ENCODE results near the gene SPIB.
"Not testable (repeated sequence)": the region's sequence is repeated elsewhere in the genome, so short reads cannot be mapped to it uniquely, and the experiment has no call there.

SPIB gene

DNA sequence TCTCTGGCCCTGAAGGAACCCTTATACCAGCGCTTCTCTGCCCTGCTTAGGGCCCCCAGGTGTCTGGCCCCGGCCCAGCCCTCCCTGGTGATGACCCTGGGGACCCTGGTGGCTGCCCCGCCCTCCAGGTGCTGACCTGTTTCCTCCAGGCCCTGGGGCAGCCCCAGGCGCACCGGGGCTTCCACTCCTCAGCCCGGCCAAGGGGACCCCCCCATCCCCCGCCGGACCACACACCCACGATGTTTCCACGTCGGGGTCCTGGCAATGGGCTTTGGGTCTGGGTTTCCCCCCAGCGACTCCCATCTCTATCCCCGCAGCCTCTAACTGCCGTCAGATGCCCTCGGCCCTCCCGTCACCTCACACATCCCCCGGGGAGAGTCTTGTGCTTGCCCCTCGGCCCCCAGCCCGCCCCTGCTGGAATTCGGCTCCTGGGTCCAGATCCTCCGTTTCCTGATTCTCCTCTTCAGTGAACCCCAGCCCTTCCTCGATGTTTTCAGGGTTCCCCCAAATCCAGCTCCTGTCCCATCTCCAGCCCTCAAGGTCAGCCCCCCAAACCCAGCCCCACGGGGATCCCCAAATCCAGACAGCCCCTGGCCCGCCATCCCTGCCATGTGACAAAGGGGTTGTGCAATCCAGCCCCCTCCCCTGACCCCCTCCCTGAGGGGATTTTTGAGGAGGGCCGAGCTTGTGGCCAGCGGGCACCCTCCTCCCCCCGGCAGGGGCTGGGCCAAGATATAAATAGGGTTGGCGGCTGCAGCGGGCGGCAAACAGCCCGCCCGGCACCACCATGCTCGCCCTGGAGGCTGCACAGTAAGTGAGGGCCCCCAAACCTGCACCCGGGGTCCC is at the start of gene SPIB:
Gene SPIB (plus strand): TSS at position 763 of the 846 bp plus-strand sequence. CDS start 25 bp downstream, at position 788.
- no peak for DNase-seq

GRCh38 chr19:50371914-50372475 is 46.7 kb upstream of the SPIB start:
- no peak for DNase-seq

GRCh38 chr19:50376166-50377050 is 42.3 kb upstream of the SPIB start, which contains the start of gene NR1H2:
Gene NR1H2, plus strand, starts transcription at chr19:50376457. Its CDS starts 1,149 bp downstream, at chr19:50377606.
- DNase-seq, result peak; percentile 73 to 92 (median 90)

DNA sequence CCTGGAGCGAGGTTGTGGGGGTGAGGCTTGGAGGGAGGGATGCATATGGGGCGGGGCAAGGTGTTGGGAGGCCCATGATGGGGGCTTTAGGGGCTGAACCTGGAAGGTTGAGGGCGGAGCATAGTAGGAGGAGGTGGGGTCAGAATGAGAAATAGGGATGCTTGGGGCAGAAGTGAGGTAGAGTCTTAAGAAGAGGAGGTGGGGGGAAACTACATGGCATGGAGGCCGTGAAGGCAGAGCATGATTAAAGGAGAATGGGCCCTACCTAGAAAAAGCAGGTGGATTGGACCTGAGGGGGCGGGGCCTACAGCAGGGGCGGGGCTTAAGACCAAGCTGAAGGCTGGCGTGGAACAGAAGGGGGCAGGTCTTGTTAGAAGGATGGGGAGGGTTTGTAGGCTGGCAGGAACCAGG is 41.7 kb upstream of the SPIB start:
- DNase-seq, result peak in 1 of 4 experiments; percentile 50

DNA sequence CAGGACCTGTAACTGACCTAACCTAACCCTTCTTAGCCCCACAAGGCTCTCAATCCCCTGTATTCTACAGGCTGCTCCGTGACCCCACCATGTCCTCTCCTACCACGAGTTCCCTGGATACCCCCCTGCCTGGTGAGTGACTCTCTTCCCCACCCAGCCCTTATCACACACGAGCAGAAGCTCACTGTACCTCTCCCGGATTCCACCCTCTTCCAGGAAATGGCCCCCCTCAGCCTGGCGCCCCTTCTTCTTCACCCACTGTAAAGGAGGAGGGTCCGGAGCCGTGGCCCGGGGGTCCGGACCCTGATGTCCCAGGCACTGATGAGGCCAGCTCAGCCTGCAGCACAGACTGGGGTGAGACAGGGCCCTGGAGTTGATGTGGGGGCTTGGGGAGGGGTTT is 41.2 kb upstream of the SPIB start:
- DNase-seq, result no peak

- DNase-seq, result no peak
Observed at GRCh38 chr19:50378169-50378862, 40.4 kb upstream of the SPIB start.

- DNase-seq, result no peak
Observed at GRCh38 chr19:50378863-50379236, 39.9 kb upstream of the SPIB start.

- no peak for DNase-seq
Observed at GRCh38 chr19:50379602-50380001, 39.1 kb upstream of the SPIB start.

DNA sequence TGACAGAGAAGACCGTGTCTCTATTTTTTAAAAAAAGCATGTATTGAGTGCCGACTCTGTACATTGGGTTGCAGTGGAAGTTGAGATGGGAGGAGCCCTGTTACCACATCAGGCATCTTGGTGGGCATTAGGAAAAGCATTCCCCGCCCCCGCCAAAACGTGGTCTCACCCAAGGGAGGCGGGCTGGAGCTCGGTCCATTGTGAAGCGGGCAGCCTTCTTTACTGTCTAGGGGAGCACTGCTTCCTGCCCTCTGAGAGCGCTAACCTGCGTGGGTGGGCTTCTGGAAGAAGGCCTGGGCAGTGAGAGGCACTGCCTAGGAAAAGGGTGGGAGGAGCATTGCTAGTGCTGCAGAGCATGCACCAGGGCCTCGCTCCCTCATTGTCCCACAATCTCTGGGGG is 38.6 kb upstream of the SPIB start:
- DNase-seq, result no peak

DNA sequence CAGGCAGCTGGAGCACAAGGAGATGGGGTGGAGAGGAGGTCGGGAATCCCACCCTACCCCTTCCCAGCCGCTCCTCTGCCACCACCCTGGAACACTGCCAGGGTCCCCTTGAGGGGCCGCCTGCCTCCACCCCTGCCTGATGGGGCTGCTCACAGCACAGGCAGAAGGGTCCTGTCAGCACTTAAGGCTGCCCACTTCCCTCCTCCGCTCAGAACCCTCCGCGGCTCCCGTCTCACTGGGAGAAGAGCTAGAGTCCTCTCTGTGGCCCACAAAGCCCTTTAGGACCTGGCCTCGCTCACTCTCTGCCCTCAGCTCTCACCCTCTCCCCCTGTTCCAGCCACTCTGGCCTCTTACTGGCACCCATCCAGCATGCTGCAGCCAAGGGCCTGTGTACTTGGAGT is 38.0 kb upstream of the SPIB start:
- DNase-seq, result no peak

GRCh38 chr19:50381881-50382729 is 36.6 kb upstream of the SPIB start:
- no peak for DNase-seq

DNA sequence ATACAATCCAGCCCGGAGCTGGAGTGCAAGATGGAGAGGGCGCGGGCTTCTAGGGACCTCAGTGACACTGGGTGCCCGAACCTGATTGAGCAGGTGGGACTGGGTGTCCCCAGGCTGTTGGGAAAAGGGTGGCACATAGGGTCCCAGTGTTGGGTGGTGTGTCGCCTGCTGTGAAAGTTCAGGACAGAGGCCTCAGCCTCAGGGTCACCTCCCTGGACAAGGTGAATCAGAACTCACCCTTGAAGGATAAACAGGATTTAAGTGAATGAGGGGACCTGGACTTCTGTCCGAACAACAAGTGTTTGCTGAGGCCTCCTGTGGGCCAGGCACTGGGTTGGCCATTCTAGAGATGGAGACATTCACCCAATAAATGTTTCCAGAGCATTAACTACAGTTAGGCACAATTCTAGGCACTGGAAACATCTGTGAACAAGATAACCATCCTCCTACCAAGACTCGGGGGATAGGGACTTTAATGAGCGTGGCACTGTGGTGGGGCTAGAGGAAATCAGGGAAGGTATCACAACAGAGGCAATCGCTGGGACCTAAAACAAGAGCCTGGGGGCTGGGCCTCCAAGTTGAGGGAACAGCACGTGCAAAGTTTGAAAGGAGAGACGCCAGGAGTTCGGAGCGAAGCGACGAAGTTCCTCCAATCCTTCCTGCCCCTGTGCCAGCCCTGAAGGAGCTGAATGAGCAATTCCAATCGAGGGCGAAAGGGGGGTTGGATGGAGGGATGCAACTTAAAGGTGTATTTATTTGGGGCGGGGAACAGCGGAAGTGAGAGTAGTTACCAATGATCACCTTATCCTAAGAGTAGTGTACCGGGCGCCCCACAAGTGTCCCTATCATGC is 35.5 kb upstream of the SPIB start:
- no peak for DNase-seq

DNA sequence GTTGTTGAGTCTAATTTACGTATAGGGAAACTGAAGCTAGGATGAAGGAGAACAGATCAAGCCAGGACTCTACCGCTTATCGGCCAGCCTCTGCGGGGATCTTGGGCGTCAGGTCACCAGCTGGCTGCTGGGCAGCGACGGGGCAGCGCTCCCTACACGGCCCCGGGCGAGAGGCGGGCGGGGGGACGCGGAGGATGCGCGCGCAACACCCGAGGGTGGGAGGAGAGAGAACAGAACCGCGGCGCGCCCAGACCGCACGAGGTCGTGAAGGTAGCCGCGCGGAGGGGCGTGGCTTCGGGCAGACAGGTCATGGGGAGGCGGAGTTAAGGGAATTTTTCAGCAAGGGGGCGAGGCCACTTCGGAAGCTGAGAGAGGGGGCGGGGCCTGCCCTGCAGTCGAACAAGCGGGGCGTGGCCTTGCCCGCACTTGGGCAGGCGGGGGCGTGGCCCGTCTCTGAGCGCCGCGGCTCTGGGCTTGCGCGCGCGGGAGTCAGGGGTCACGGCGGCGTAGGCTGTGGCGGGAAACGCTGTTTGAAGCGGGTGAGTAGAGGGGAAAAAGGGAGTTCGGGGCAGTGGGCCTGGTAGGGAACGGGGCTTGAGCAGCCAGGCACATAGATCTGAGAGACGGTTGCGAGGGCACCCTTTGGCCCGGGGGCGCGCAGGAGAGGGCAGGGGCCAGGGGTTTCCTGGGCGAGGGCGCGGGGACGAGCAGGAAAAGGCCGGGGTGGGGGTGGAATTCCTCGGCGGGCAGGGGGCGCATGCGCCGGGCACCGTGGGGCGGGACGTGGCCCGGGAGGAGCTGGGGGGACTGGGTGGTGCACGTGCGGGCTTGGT is 34.7 kb upstream of the SPIB start, which contains the start of gene POLD1:
Gene POLD1 (plus strand): TSS at position 496 of the 833 bp plus-strand sequence. CDS start 14,505 bp downstream, outside the sequence.
- DNase-seq, result peak; percentile 93 to 99 (median 97)

- DNase-seq, result no peak
Observed at GRCh38 chr19:50384685-50385535, 33.8 kb upstream of the SPIB start.

GRCh38 chr19:50387176-50387867 is 31.4 kb upstream of the SPIB start:
- no peak for DNase-seq

DNA sequence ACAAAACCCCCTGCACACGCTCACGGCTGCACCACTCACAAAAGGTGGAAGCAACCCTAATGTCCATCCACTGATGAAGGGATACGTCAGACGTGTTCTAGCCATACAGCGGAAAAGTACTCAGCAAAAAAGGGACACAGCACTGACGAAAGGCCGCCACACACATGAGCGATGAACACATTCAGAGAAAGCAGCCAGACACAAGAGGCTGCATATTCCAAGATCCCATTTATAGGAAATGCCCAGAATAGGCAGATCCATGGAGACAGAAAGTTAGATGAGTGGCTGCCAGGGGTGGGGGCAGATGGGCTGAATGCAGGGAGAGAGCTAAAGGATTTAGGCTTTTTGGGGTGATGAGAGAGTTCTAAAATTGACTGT is 30.9 kb upstream of the SPIB start:
- no peak for DNase-seq

- DNase-seq, result not testable (repeated sequence)
Observed at GRCh38 chr19:50390295-50390694, 28.4 kb upstream of the SPIB start.

- DNase-seq, result not testable (repeated sequence)
Observed at GRCh38 chr19:50390952-50391351, 27.8 kb upstream of the SPIB start.
